Endothelial cell of umbilical vein (primary cell): ENCODE measurements around the gene DUSP2. TPM values are rescaled to one million over a fixed set of nuclear protein-coding genes. Genes with fewer than 3 reads are reported as not detected.

ENCODE experiments used
- BruUV-seq: library from RNA; stranded (reverse); fragments of 400-500 nt; replicated peaks from 2 replicates; lab custom pipeline; 2021; lab: Mats Ljungman, UMichigan
- CTCF ChIA-PET: fragments of 300-600, 350-600 bp; sonication (Branson Sonifier 250); formaldehyde crosslinking; loops from one replicate; lab custom pipeline; 2021; ENCODE audit warnings: antibody characterized with exemption, inconsistent platforms; lab: Charles Lee
- POLR2A ChIA-PET: fragments of 300-600, 350-600 bp; sonication (Branson Sonifier 250); formaldehyde crosslinking; loops from one replicate; lab custom pipeline; 2021; ENCODE audit warnings: antibody characterized with exemption, inconsistent platforms; lab: Charles Lee
- DNase-seq: peaks from one replicate; pipeline ENCODE4 v3.0.0-alpha.2; 2011; ENCODE audit warnings: low read depth, low spot score
- FAIRE-seq: peaks from 2 replicates; lab custom pipeline; 2011; peaks lifted over from hg19 to GRCh38; lab: Jason Lieb, UNC
- H2AFZ ChIP-seq: 2 replicates; pipeline ENCODE4 v1.6.0; 2012; ENCODE audit warnings: low read depth, low read length, control low read depth, inconsistent platforms
- H3K27ac ChIP-seq: 2 replicates; pipeline ENCODE4 v1.5.1; 2011; ENCODE audit warnings: low read depth, mild to moderate bottlenecking, control low read depth, low read length, moderate library complexity; ENCODE audit not compliant: insufficient read depth
- H3K27me3 ChIP-seq, 2 experiments: 2 replicates each; pipeline versions ENCODE4 v1.6.0 to v1.6.1; 2011; ENCODE audit warnings: low read length in 2 of 2, mixed read lengths in 1 of 2; ENCODE audit not compliant: control insufficient read depth in 2 of 2, insufficient read depth in 2 of 2
- H3K36me3 ChIP-seq, 2 experiments: 2 replicates in 1 of 2; 3 replicates in 1 of 2; pipeline ENCODE4 v1.5.1; 2011; ENCODE audit warnings: low read length in 2 of 2, mild to moderate bottlenecking in 1 of 2, moderate library complexity in 1 of 2; ENCODE audit not compliant: control insufficient read depth in 2 of 2, insufficient read depth in 2 of 2; ENCODE audit errors: extremely low read depth in 1 of 2
- H3K4me1 ChIP-seq: 3 replicates; pipeline ENCODE4 v1.5.1; 2011; ENCODE audit warnings: mild to moderate bottlenecking, low read length; ENCODE audit not compliant: control insufficient read depth, insufficient read depth; ENCODE audit errors: extremely low read depth
- H3K4me2 ChIP-seq: 2 replicates; pipeline ENCODE4 v1.6.1; 2011; ENCODE audit warnings: low read length, control low read depth, mixed read lengths; ENCODE audit not compliant: insufficient read depth
- H3K4me3 ChIP-seq, 3 experiments: fragments of 200-600 bp in 1 of 3; sonication (generic), shearing (Covaris generic) in 1 of 3; replicated peaks in 1 of 3; 2 replicates each; pipeline ENCODE4 v1.5.1; 2011 to 2016; ENCODE audit warnings: control low read depth in 3 of 3, low read length in 3 of 3, mild to moderate bottlenecking in 2 of 3, inconsistent platforms in 1 of 3, low read depth in 1 of 3, moderate library complexity in 1 of 3; ENCODE audit not compliant: insufficient read depth in 1 of 3
- H3K79me2 ChIP-seq: 2 replicates; pipeline ENCODE4 v1.6.0; 2012; ENCODE audit warnings: low read length, inconsistent platforms; ENCODE audit not compliant: control insufficient read depth, insufficient read depth
- H3K9ac ChIP-seq: replicated peaks from 2 replicates; pipeline ENCODE3; 2011; ENCODE audit warnings: low read length, control low read depth; ENCODE audit not compliant: insufficient read depth; ENCODE audit errors: extremely low read depth
- H3K9me1 ChIP-seq: replicated peaks from 3 replicates; pipeline ENCODE4 v1.6.0; 2011; ENCODE audit warnings: mild to moderate bottlenecking, low read length; ENCODE audit not compliant: control insufficient read depth, insufficient read depth; ENCODE audit errors: extremely low read depth
- H3K9me3 ChIP-seq: replicated peaks from 2 replicates; pipeline ENCODE4 v1.5.1; 2012; ENCODE audit warnings: low read length, inconsistent platforms; ENCODE audit not compliant: control insufficient read depth, insufficient read depth
- H4K20me1 ChIP-seq: replicated peaks from 2 replicates; pipeline ENCODE3; 2011; ENCODE audit warnings: mild to moderate bottlenecking, low read length; ENCODE audit not compliant: control insufficient read depth, insufficient read depth; ENCODE audit errors: extremely low read depth
- EZH2 ChIP-seq: IDR thresholded peaks from 2 replicates; pipeline ENCODE4 v1.6.1; 2012; ENCODE audit warnings: borderline replicate concordance, low read depth, mild to moderate bottlenecking, moderate library complexity, low read length, inconsistent platforms; ENCODE audit not compliant: severe bottlenecking
- GATA2 ChIP-seq: IDR thresholded peaks from 2 replicates; pipeline ENCODE4 v1.7.0; 2011; ENCODE audit warnings: low read depth, mild to moderate bottlenecking, moderate library complexity, mixed read lengths, low read length; ENCODE audit not compliant: insufficient read length, insufficient read depth
- MYC ChIP-seq: IDR thresholded peaks from one replicate; pipeline ENCODE4 v1.6.1; 2011; ENCODE audit warnings: mild to moderate bottlenecking, low read depth, low read length
- POLR2AphosphoS5 ChIP-seq: IDR thresholded peaks from 2 replicates; pipeline ENCODE4 v1.6.1; 2012; ENCODE audit warnings: low read depth, mild to moderate bottlenecking, control low read depth, low read length, moderate library complexity; ENCODE audit not compliant: insufficient read depth
- dilution Hi-C: fragments of 300-500 bp; cut with MboI; formaldehyde crosslinking; loops from one replicate; pipeline ENCODE4 v1.15.0; 2019; ENCODE audit warnings: low sequenced_read_pairs; ENCODE audit not compliant: extremely low pct_ligation_motif_present
- intact Hi-C: fragments of 100-400 bp; cut with micrococcal nuclease; formaldehyde crosslinking; loops from one replicate; pipeline ENCODE4 v1.10.0; 2022
- polyA plus RNA-seq, 4 experiments: library from polyadenylated mRNA; depleted of rRNA in 3 of 4; stranded (reverse) in 3 of 4; unstranded in 1 of 4; fragments of >200 nt; gene quantifications; 2 replicates each; pipeline versions ENCODE4 v1.2.1 to v1.2.3, GENCODE V29; 2011 to 2012; ENCODE audit warnings: missing spikeins in 1 of 4
- total RNA-seq: library from RNA; stranded (reverse); gene quantifications from 2 replicates; pipeline ENCODE4 v1.2.3, GENCODE V29; 2021
- TF ChIP-seq, protein P1 (sequence below): IDR thresholded peaks from 2 replicates; pipeline ENCODE4 v1.6.1; 2011; ENCODE audit not compliant: insufficient read depth, insufficient read length

Gene DUSP2
- total and polyA plus RNA-seq, 2 donors (not counting 3 experiments of a cell fraction or from before 2014, with no cell fraction given), result 0.33 TPM

GRCh38 chr2:96104487-96104861 is 40.8 kb downstream of the DUSP2 start:
- no peak overlapping the region for H3K9ac ChIP-seq
- POLR2A ChIA-PET, result interaction anchor here (0.6 kb wide), 1 partner anchor 74 kb away, joined by 4 read pairs; no protein-coding TSS in a partner anchor
- dilution Hi-C loops, result no loop called here
- no peaks in the 10 kb centered on the region for H3K9me3 ChIP-seq
- H3K4me1 ChIP-seq, result no peaks in the 10 kb centered on the region
- no peaks in the 10 kb centered on the region for H3K9me1 ChIP-seq
- no TSS peak for BruUV-seq
- DNase-seq (no peak), FAIRE-seq (no peak)
- no peak overlapping the region for H3K4me2 ChIP-seq
- H2AFZ ChIP-seq, result no peak overlapping the region
- intact Hi-C loops, result no loop called here
- peaks cover 0 to 3% of the 10 kb centered on the region in 2 experiments for H3K27me3 ChIP-seq
- CTCF ChIA-PET, result interaction anchor here (3.4 kb wide), 1 partner anchor 13 kb away, joined by 13 read pairs; no protein-coding TSS in a partner anchor
- TF ChIP-seq, protein P1, sequence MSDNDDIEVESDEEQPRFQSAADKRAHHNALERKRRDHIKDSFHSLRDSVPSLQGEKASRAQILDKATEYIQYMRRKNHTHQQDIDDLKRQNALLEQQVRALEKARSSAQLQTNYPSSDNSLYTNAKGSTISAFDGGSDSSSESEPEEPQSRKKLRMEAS, result no peak
- TF ChIP-seq MYC, result no peak
- no peak for TF ChIP-seq POLR2AphosphoS5
- no peaks in the 10 kb centered on the region for H3K36me3 ChIP-seq
- H3K79me2 ChIP-seq, result no peaks in the 10 kb centered on the region
- no peaks in the 10 kb centered on the region for H4K20me1 ChIP-seq
- H3K4me3 ChIP-seq, result no peak overlapping the region
- H3K27ac ChIP-seq, result no peak overlapping the region

DNA sequence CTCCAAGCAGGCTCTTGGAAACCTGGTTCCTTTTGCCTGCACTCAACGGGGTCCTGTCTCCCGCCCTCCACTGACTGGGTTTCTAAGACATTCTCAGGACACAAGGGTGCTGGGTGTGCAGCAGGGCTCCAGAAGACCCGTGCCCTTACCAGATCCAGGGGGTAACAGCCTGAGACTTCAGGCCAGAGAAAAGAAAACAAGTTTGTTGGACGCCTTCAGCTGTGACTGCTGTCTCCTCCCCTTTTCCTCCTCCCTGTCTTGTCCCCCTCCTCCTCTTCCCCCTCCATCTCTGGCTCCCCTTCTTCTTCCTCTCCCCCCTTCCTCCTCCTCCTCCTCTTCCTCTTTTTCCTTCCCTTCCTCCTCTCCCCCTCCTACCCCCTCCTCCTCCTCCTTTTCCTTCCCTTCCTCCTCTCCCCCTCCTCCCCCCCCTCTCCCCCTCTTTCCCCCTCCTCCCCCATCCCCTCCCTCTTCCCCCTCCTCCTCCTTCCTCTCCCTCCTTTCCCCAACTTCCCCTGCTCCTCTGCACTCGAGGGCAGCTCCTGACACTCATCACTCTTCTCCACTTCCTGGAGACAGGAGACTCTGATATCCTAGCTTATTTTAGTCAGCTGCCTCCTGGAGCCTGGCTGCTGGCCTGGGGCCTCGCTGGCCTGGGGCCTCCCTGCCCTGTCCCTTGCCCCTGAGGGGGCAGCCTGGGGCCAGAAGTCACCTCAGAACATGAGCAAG is 41.3 kb downstream of the DUSP2 start:
- H3K9ac ChIP-seq, result no peak overlapping the region
- H3K27me3 ChIP-seq, result peaks cover 0 to 3% of the 10 kb centered on the region in 2 experiments
- no peak for DNase-seq
- no TSS peak for BruUV-seq
- no peak overlapping the region for H2AFZ ChIP-seq
- H3K27ac ChIP-seq, result no peak overlapping the region
- no peak for TF ChIP-seq GATA2
- TF ChIP-seq EZH2, result no peak
- no peak overlapping the region for H3K4me2 ChIP-seq
- no peaks in the 10 kb centered on the region for H3K9me1 ChIP-seq
- no peaks in the 10 kb centered on the region for H3K9me3 ChIP-seq
- H3K79me2 ChIP-seq, result no peaks in the 10 kb centered on the region
- intact Hi-C loops (no loop called here), dilution Hi-C loops (no loop called here)
- no peak overlapping the region for H3K4me3 ChIP-seq
- H4K20me1 ChIP-seq, result no peaks in the 10 kb centered on the region
- no peak for FAIRE-seq
- no peaks in the 10 kb centered on the region for H3K36me3 ChIP-seq
- ChIA-PET POLR2A (interaction anchor here (0.6 kb wide), 1 partner anchor 74 kb away, joined by 4 read pairs; no protein-coding TSS in a partner anchor), CTCF (interaction anchor here (3.4 kb wide), 1 partner anchor 13 kb away, joined by 13 read pairs; no protein-coding TSS in a partner anchor)
- no peaks in the 10 kb centered on the region for H3K4me1 ChIP-seq
